ENCODE data around the gene RAMP1.

RAMP1 gene

DNA sequence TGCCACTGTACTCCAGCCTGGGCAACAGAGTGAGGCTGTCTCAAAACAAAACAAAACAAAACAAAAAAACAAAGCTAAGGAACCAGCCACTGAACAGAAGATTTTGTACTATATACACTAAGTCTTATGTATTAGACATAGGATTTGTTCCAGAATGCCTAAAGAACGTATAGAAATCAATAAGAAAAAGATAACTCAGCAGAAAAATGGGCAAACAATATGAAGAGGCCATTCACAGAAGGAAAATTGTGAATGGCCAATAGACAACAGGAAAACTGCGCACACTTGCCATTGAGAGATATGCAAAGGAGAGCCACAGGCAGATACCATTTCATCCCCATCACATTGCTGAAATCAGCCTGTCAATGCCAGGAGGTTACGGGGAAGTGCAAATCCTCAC is 92.5 kb downstream of the RAMP1 start:
- DNase-seq (ENCODE audit: low read depth in 3 of 3), result no peak

DNA sequence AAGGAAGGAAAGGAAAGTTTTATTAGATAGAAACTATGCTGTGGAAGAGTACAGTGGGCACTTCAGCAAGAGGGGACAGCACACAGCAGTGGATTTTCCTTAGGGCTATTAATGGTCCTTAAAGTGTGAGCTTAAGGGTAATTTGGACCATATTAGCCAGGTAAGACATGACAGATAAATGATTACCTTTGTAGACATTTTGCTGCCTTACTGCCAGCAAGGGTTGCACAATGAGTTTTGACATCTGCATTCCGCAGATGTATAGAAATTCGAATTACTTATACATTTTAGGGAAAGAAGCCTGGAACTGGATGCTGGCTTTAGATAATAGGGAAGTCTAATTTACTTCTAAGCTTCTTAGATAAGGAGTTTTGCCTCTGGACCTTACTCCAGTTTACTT is 93.4 kb downstream of the RAMP1 start:
- DNase-seq (ENCODE audit: low read depth in 3 of 3), result no peak

DNA sequence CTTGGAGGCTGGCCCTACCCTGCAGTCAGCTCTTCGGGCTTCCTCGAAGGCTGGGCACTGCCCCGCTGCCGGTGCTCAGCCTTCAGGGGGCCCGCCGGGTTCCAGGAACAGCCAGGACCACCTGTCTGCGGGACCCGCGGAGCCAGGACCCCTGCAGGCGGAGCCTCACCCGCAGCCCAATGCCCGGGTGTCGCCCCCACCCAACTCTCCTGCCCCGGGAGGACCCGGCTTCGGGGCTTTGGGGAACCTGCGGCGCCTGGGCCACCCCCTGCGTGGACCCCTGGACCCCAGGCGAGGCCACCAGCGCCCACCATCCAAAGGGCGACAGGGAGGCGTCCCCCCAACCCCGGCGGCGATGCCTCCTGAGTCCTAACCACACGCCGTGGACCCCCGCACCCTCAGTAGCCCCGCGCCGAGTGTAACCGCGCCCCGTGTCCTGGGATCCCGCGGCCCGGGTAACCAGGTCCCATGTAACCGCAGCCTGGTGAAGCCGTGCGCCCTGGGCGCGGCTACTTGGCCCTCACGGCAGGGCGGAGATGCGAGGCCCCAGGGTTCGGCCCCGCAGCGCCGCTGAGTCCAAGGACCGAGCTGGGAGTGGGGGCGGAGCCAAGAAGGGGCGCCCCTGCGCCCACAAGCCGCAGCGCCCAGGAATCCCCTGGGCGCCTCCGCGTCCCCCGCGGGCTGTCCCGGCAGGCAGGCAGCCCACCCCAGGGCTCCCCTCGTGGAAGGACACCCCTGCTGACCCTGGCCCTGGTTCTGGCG is 96.4 kb downstream of the RAMP1 start:
- DNase-seq (ENCODE audit: low read depth in 3 of 3), result no peak

DNA sequence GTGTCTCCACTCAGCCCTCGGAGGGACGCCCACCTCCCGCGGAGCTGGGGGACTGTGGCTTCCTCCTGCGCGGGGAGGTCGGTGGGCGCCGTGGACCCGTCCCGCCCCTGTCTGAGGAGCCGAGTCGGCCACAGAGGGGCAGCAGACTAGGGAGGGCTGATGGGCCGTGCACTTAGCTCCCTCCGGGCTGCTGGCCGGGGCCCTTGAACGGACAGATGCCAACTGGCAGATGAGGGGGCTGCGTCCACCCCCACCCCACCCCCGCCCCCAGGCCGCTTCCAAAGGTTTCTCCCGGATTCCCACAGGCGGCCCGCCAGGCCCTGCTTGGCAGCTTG is 96.9 kb downstream of the RAMP1 start:
- no peak for DNase-seq (ENCODE audit: low read depth in 3 of 3)

DNA sequence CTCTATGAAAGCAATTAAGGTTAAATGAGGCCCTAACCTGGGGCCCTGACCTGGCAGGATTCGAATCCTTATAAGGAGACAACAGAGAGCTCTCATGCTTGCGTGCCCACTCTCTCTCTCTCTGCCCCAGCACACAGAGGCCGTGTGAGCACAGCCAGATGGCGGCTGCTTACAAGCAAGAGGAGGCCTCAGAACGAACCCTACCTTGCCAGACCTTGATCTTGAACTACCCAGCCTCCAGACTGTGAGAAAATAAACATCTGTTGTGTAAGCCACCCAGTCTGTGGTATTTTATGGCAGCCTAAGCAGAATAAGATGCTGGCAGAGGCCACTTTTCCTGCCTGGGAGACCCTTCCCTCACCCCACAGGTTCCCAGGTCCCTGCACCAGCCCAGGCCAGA is 102.2 kb downstream of the RAMP1 start:
- no peak for DNase-seq (ENCODE audit: low read depth in 3 of 3)

Measured in stimulated activated CD4-positive, alpha-beta T cell treated with anti-CD3 and anti-CD28 coated beads, TNF-alpha, amount 100 ng/mL, for 4 hours (primary cell).